HTR-8/SVneo (cell line): ENCODE data around the gene KIF26A.
"Not testable (repeated sequence)": the region's sequence is repeated elsewhere in the genome, so short reads cannot be mapped to it uniquely, and the experiment has no call there.

Experiments
- DNase-seq: peaks from one replicate; pipeline ENCODE4 v3.0.0; 2011; ENCODE audit warnings: low spot score, mixed read lengths; ENCODE audit not compliant: insufficient read length
- FAIRE-seq: peaks from 2 replicates; lab custom pipeline; 2011; peaks lifted over from hg19 to GRCh38; lab: Jason Lieb, UNC

The KIF26A gene

DNA sequence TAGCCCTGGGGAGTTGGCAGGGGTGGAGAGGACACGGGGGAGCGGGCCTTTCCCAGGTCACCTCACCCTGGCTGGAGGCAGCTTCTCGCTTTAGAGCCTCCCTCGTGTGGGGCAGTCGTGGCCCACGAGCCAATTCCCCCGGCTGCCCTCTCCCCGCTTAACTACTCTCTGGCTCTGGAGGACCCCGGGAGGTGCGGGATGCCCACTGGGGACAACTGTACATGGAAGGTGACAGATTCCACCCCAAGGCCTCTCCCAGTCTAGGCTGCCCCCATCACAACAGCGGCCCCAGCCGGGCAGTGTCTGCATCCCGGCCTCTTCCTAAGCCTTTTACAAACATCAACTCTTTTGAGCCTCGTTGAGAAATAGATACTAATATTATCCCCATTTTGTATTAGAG lies 78.1 kb downstream of the KIF26A start:
- FAIRE-seq = no peak
- no peak for DNase-seq

DNA sequence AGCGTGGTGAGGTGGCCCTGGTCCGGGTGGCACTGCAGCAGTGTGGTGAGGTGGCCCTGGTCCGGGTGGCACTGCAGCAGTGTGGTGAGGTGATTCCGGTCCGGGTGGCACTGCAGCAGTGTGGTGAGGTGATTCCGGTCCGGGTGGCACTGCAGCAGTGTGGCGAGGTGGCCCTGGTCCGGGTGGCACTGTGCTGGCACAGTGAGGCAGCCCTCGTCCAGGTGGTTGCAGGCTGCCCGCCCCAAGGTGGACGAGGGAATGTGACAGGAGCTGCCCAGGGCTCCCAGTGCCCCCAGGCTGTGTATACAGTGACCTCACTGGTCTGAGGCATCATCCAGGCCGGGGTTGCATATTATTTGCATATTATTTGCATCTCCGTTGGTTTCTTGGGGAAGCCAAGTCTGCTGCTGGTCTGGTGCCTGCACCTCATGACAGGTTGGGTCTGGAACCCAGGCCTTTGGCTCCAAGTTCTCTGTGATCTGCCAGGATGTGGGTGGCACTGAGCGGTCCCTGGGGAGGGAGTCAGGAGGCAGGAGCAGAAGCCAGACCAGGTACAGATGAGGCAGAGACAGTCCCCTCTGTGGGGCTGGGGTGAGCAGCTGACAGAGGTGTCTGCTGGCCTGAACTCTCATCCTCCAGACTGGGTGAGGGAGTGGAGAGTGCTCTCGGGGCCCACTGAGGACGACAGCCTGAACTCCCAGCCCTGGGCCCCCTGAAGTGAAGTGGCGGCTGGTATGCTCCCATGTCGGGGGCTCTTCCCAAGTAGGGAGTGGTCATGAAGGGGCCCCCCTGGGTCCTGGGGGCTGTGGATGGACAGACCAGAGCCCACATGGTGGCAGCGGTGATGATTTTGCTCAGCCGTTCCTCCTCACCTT lies 79.3 kb downstream of the KIF26A start:
- FAIRE-seq = no peak
- no peak for DNase-seq

GRCh38 chr14:104218361-104219180 lies 80.2 kb downstream of the KIF26A start:
- FAIRE-seq (no peak), DNase-seq (no peak)

DNA sequence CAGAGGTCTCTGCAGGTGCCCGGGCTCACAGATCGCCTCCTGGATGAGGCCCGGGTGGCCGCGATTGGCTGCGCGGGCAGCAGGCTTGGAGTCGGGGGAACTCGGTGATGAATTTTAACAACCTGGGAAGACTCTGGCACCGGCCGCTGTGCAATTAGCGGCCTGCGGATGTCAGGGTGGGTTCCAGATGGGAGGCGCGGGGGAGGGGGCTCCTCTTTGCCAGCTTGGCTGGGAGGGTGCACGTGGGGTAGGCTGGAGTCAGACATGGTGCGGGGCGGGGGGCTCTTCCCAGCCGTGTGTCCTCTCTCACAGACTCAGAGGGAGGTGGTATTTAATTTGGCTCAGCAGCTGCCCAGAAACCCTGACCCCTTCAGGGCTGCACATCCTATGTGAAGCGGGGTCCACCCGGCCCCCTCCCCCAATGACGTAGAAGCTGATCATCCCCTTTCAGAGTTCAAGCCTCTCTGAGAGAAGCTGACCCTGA lies 81.4 kb downstream of the KIF26A start:
- DNase-seq = no peak
- FAIRE-seq = no peak

DNA sequence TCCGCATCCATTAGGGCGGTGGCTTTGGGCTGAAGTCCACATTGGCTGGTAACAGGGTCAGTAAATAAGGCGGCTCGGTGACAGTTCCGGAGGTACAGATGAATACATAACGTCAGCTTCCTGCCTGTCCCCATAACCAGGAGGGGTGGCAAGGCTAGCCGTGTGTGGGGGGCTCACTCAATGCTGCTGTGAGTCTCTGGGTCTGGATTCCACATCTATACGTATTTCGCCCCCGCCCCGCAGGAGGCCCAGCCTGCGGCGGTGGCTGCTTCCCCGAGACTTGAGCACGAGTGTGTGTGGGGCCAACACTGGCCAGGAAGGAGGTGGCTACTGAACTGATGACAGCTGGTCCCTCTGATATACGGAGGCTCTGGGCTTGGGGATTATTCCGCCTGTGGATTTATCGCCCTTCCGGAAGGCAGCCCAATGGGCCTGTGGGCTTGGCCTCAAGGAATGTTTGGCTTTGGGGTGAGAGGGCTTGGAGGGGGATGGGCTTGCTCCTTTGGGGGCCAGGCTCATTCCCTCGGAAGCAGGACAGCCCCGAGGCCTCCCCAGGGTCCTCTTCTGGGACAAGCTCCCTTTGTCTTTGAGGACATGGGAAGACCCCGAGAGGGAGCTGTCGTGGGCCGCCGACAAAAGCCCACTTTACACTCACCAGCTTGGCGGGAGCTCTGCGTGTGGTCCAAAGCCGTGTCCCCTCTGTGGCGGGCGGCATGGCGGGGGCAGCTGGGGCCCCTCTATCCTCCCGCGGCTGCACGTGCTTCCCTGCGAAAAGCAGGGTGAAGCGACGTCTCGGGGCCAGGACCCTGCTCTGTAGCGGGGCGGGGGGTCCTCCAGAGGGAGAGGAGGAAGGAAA lies 82.1 kb downstream of the KIF26A start:
- DNase-seq = no peak
- FAIRE-seq = no peak

DNA sequence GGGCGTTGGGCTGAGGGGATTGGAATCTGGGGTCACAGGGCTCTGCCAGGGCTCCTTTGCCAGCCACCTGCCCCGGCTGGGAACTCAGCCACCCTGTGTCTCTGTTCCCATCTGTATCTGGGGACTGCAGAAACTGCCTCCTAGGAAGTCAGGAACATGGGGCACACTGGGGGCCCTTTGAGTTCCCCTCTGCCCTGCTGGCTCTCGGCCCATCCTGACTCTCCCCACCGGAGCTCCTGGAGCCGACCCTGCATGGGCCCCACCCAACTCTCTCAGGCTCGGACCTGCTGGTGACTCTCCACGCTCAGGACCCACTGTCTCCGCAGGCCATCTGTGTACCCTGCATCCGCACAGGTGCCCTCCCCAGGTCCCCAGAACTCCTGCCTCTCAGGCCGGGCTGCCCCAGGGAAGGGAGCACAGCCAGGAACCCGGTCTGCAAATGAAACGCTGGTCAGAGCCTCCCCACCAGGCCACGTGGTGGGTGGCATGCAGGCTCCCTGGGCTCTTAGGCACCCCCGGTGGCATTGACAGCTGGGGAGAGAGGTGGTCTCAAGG lies 82.8 kb downstream of the KIF26A start:
- FAIRE-seq (no peak), DNase-seq (no peak)

- DNase-seq = no peak
- no peak for FAIRE-seq
These were observed 83.4 kb downstream of the KIF26A start for GRCh38 chr14:104221636-104222369.

- no peak for DNase-seq
- FAIRE-seq = no peak
These were observed 84.1 kb downstream of the KIF26A start for GRCh38 chr14:104222396-104223036.

- no peak for FAIRE-seq
These were observed 85.0 kb downstream of the KIF26A start for GRCh38 chr14:104223101-104224041.

DNA sequence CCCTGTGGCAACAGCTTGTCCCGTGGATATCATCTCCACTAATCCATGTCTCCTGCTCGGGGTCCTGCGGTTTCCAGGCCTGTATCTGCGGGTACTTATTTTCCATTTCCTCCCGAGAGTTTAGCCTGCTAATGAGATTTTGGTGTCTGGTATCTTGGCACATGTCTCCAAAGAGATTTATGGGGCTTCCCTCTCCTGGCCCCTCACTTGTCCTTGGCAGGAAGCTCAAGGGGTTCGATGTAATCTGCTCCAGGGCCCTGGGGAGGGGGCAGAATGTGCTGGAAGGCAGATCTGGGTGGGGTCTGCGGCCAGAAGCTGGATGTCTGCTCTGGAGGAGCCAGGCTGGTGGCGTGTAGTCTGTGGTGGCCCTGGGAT lies 85.7 kb downstream of the KIF26A start:
- FAIRE-seq (no peak), DNase-seq (no peak)

More at GRCh38 chr14:104223101-104224041, 85.0 kb downstream of the KIF26A start:
- DNase-seq = no peak

- no peak for DNase-seq
- FAIRE-seq = no peak
These were observed 86.3 kb downstream of the KIF26A start for GRCh38 chr14:104224506-104225277.

GRCh38 chr14:104225278-104226190 lies 87.1 kb downstream of the KIF26A start:
- not testable (repeated sequence) for DNase-seq, FAIRE-seq

DNA sequence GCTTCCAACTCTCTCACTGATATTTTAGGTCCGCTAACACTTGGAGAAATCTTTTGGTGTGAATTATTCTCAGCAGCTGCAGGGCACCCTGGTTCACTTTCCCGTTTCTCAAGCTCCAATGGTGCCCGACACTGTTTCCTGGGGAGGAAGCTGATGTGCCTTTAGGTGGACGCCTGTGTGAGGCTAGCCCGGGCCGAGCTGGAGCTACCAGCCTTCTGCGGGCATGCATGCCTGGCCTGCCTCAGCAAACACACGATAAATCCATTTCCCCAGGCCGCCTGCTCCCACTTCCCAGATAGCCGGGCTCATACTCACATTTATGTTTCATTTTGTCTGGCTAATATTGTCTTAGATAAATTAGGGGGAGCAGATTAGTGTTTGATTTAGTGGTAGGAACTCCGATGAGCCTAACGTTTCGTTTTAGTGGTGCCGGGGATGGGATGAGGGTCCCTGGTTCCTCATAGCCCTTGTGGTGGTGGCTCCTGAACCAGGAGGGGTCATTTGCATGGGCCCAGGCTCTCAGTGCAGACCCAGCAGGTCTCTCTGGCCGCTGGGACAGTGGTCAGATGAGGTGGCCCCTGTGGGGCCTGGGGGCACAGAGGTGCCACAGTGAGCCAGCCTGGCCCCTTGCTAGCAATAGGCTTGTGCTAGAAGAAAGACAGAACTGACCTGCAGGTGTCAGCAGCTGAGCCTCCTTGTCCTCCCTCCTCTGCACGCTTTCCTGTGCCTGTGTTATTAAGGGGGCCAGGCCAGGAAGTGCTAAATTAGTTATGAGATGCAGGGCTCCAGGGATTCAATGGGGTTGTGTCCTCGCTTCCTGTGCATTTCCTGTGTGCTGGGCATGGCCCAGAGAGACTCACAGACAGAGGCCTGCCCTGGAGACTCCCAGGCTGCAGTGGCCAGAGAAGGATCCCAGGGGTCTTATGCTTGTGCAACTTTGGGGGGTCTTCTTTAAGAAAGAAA lies 88.3 kb downstream of the KIF26A start:
- no peak for FAIRE-seq
- DNase-seq = no peak

- DNase-seq (no peak), FAIRE-seq (no peak)
These were observed 89.4 kb downstream of the KIF26A start for GRCh38 chr14:104227806-104228205.

GRCh38 chr14:104228221-104228620 lies 89.8 kb downstream of the KIF26A start:
- no peak for FAIRE-seq

More at GRCh38 chr14:104228221-104228620, 89.8 kb downstream of the KIF26A start:
- DNase-seq = no peak
